HFFc6 (cell line): Measurements from ENCODE around the gene NCS1. TPM values are rescaled to one million over a fixed set of nuclear protein-coding genes. Genes with fewer than 3 reads are reported as not detected.

Source experiments
- DNase-seq: peaks from one replicate; pipeline ENCODE4 v3.0.0-alpha.2; 2018
- H3K27ac Mint-ChIP-seq: 2 replicates; pipeline ENCODE4 v1.8.0; 2020; ENCODE audit warnings: mild to moderate bottlenecking, mixed read lengths
- H3K27me3 Mint-ChIP-seq: 2 replicates; pipeline ENCODE4 v1.8.0; 2021; ENCODE audit warnings: mild to moderate bottlenecking, moderate library complexity, mixed read lengths; ENCODE audit not compliant: insufficient read depth
- H3K36me3 Mint-ChIP-seq: 2 replicates; pipeline ENCODE4 v1.8.0; 2021; ENCODE audit warnings: low read depth, mixed read lengths
- H3K4me1 Mint-ChIP-seq: 2 replicates; pipeline ENCODE4 v1.8.0; 2020; ENCODE audit warnings: low read depth, mixed read lengths
- H3K4me3 Mint-ChIP-seq: 2 replicates; pipeline ENCODE4 v1.8.0; 2020; ENCODE audit warnings: mild to moderate bottlenecking, moderate library complexity, mixed read lengths
- H3K9me3 Mint-ChIP-seq: 2 replicates; pipeline ENCODE4 v1.8.0; 2020; ENCODE audit warnings: mild to moderate bottlenecking, mixed read lengths
- CTCF ChIP-seq: fragments of 200-600 bp; sonication (generic); IDR thresholded peaks from 2 replicates; pipeline ENCODE4 v1.5.0; 2021; ENCODE audit warnings: antibody characterized with exemption, mild to moderate bottlenecking
- total RNA-seq, 6 experiments: library from RNA; stranded (reverse); fragmentation: NEBNext Ultra II Directional; extraction: Animal tissue kit (Norgen Biotek cat#: 25700); gene quantifications; 2 replicates in 1 of 6; 3 replicates in 5 of 6; pipeline ENCODE4 v1.2.3, GENCODE V29; 2021

NCS1 gene
- total RNA-seq, 6 experiments from 2014 or later: 96.5 to 108 (median 104) TPM

GRCh38 chr9:130143279-130143893 lies 28.8 kb upstream of the NCS1 start:
- Mint-ChIP-seq H3K36me3 (peaks cover 6% of the 10 kb centered on the region; the same call in 1 of the 2 replicates), H3K4me1 (peaks cover 39% of the 10 kb centered on the region), H3K27me3 (peaks cover 16% of the 10 kb centered on the region), H3K9me3 (no peaks in the 10 kb centered on the region), H3K27ac (no peak overlapping the region), H3K4me3 (no peak overlapping the region)
- no peak for TF ChIP-seq CTCF
- DNase-seq: no peak

DNA sequence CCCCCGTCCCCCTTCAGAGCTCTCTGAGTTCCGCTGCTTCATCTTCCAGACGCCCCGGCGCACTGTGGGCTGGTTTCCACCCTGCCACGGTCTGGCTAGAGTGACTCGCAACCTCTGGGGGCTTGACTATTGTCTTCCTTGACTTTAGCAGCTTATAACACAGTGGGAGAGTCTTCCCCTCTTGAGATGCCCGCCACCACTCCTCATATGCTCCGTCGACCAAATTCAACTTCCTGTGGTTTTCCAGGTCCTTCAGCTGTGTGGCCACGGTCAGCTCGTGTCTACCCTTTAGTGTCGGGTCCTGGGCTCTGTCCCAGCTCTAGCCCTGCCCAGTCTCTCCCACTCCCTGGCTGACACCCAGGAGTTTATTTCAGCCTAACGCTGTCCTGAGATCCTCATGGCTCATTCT lies 28.2 kb upstream of the NCS1 start:
- Mint-ChIP-seq H3K27me3 (peaks cover 16% of the 10 kb centered on the region), H3K4me3 (peak overlapping the region; percentile 55), H3K36me3 (peaks cover 6% of the 10 kb centered on the region; the same call in 1 of the 2 replicates), H3K9me3 (no peaks in the 10 kb centered on the region), H3K4me1 (peaks cover 33% of the 10 kb centered on the region), H3K27ac (no peak overlapping the region)
- TF ChIP-seq CTCF: no peak
- no peak for DNase-seq

DNA sequence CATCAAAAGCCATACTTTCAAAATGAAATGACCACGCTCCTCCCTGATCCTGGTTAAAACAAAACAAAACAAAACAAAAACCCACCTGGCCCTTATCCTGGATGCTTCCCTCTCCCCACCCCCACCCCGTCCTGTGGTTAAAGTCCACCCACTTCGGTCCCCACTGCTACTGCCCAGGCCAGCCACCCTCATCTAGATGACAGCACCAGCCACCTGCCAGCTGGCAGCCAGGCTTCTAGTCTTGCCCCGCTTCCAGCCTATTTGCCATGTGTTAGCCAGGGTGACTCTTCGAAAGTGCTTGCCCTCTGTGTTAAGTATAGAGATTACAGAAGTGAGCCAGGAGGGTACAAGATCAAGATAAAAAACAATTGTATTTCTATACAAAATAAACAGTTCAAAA lies 27.5 kb upstream of the NCS1 start:
- no peaks in the 10 kb centered on the region for H3K9me3 Mint-ChIP-seq
- no peak overlapping the region for H3K27ac Mint-ChIP-seq
- no peak for TF ChIP-seq CTCF
- DNase-seq: no peak
- H3K4me3 Mint-ChIP-seq: no peak overlapping the region
- H3K36me3 Mint-ChIP-seq: peaks cover 6% of the 10 kb centered on the region; the same call in 1 of the 2 replicates
- H3K27me3 Mint-ChIP-seq: peaks cover 16% of the 10 kb centered on the region
- H3K4me1 Mint-ChIP-seq: peaks cover 25% of the 10 kb centered on the region

- H3K4me3 Mint-ChIP-seq: no peak overlapping the region
- no peak for DNase-seq
- H3K4me1 Mint-ChIP-seq: peaks cover 20% of the 10 kb centered on the region
- TF ChIP-seq CTCF: no peak
- H3K27me3 Mint-ChIP-seq: peaks cover 16% of the 10 kb centered on the region
- no peaks in the 10 kb centered on the region for H3K9me3 Mint-ChIP-seq
- H3K36me3 Mint-ChIP-seq: no peaks in the 10 kb centered on the region
- H3K27ac Mint-ChIP-seq: no peak overlapping the region
Observed at GRCh38 chr9:130145658-130146057, 26.5 kb upstream of the NCS1 start.

DNA sequence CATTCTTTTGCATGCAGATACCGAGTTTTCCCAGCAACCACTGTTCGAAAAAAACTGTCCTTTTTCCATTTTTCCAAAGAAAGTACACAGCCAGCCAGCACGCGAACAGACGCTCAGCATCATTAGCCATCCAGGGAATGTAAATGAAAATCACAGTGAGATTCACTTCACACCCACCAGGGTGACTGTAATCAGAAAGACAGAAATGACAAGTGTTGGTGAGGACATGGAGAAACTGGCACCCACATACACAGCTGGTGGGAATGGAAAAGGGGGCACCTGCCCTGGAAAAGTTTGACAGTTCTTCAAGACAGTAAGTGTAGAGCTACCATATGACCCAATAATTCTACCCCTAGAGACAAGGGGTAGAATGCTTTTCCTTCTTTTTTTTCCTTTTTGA lies 25.0 kb upstream of the NCS1 start:
- Mint-ChIP-seq H3K27me3 (peaks cover 16% of the 10 kb centered on the region), H3K4me3 (no peak overlapping the region), H3K36me3 (no peaks in the 10 kb centered on the region), H3K9me3 (no peaks in the 10 kb centered on the region), H3K27ac (no peak overlapping the region), H3K4me1 (peaks cover 25% of the 10 kb centered on the region)
- no peak for DNase-seq
- TF ChIP-seq CTCF: no peak
